Esophagus squamous epithelium (tissue), 4 donors: ENCODE data around the gene TTC16.

Experiments used
- POLR2A ChIP-seq, 4 donors: fragments of 450-650 bp; IDR thresholded peaks; one replicate each; pipeline ENCODE4 v1.6.1; 2017; ENCODE audit warnings: antibody characterized with exemption in 4 of 4, mild to moderate bottlenecking in 4 of 4, moderate library complexity in 3 of 4
- TF ChIP-seq, protein P1 (sequence below), 6 experiments: fragments of 450-650 bp in 4 of 6; fragments of 200-600 bp in 2 of 6; sonication (generic) in 2 of 6; IDR thresholded peaks; one replicate each; pipeline ENCODE4 v1.5.1; 2016 to 2019; ENCODE audit warnings: antibody characterized with exemption in 6 of 6, mild to moderate bottlenecking in 4 of 6, moderate library complexity in 4 of 6

DNA sequence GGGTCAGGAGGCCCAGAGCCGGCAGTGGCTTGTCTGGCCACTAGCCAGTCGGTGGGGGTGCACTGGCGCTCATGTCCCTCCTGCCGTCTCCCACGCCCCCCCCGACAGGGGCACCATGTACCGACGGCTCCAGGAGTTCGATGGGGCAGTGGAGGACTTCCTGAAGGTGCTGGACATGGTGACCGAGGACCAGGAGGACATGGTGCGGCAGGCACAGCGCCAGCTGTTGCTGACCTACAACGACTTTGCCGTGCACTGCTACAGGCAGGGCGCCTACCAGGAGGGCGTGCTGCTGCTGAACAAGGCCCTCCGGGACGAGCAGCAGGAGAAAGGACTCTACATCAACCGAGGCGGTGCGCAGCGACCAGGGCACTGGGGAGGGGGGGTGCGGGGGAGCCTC, 8.1 kb downstream of the TTC16 start:
- no peak for TF ChIP-seq POLR2A (IDR thresholded peaks at IDR 0.05)
- TF ChIP-seq, protein P1, sequence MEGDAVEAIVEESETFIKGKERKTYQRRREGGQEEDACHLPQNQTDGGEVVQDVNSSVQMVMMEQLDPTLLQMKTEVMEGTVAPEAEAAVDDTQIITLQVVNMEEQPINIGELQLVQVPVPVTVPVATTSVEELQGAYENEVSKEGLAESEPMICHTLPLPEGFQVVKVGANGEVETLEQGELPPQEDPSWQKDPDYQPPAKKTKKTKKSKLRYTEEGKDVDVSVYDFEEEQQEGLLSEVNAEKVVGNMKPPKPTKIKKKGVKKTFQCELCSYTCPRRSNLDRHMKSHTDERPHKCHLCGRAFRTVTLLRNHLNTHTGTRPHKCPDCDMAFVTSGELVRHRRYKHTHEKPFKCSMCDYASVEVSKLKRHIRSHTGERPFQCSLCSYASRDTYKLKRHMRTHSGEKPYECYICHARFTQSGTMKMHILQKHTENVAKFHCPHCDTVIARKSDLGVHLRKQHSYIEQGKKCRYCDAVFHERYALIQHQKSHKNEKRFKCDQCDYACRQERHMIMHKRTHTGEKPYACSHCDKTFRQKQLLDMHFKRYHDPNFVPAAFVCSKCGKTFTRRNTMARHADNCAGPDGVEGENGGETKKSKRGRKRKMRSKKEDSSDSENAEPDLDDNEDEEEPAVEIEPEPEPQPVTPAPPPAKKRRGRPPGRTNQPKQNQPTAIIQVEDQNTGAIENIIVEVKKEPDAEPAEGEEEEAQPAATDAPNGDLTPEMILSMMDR (IDR thresholded peaks at IDR 0.05), result no peak
